HG02571 (cell line): ENCODE measurements around the gene AKR1C1.
"Not testable (repeated sequence)": the region's sequence is repeated elsewhere in the genome, so short reads cannot be mapped to it uniquely, and the experiment has no call there.

Experiments
- ATAC-seq: cut with Tn5 transposase; IDR thresholded peaks from one replicate; pipeline ENCODE4 v1.9.1; 2021; ENCODE audit warnings: mild to moderate bottlenecking, moderate library complexity; ENCODE audit not compliant: unreplicated experiment

Gene AKR1C1

DNA sequence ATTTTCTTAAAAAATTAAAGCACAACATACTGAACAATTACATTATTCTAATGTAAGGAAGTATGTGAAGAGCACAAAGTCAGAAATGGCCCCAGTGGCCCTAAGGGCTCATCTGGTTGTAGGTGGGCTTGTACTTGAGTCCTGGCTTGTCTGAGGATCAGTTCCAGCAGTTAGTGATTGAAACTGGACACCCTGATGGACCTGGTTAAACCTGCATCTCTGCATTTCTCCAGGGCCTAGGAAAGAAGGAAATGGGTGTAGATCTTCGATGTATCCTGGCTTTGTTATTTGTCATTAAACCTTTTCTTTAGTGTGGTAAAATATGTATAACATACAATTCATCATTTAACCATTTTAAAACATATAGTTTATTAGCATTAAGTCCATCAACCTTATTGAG is 50.2 kb downstream of the AKR1C1 start:
- ATAC-seq: no peak

GRCh38 chr10:5014200-5014910 is 51.1 kb downstream of the AKR1C1 start:
- not testable (repeated sequence) for ATAC-seq

GRCh38 chr10:5014936-5015335 is 51.7 kb downstream of the AKR1C1 start:
- ATAC-seq: no peak

GRCh38 chr10:5018134-5018533 is 54.9 kb downstream of the AKR1C1 start:
- no peak for ATAC-seq

DNA sequence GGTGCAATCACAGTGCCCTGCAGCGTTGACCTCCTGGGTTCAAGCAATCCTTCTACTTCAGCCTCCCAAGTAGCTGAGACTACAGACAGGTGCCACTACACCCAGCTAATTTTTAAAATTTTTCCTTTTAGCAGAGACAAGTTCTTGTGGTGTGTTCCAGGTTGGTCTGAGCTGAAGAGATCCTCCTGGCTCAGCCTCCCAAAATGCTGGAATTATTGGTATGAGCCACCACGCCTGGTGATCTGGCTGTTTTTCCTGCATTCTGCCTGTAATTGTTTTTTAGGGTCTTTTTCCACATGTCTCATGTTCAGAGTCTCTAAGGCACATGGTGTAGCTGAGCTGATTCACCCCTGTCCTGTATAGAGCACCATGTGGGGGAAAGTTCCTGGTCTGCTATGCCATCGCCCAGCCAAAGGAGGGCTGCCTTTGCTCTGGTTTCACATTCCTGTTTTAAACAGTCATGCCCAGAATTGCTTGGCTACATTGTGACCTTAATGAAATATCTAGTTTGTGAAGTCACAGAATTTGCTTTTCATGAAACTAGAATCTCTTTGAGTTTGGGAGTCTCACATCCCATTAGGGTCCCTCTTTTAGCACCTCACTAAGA is 55.6 kb downstream of the AKR1C1 start:
- ATAC-seq: not testable (repeated sequence)

- ATAC-seq: not testable (repeated sequence)
Observed at GRCh38 chr10:5019770-5020612, 56.8 kb downstream of the AKR1C1 start.

DNA sequence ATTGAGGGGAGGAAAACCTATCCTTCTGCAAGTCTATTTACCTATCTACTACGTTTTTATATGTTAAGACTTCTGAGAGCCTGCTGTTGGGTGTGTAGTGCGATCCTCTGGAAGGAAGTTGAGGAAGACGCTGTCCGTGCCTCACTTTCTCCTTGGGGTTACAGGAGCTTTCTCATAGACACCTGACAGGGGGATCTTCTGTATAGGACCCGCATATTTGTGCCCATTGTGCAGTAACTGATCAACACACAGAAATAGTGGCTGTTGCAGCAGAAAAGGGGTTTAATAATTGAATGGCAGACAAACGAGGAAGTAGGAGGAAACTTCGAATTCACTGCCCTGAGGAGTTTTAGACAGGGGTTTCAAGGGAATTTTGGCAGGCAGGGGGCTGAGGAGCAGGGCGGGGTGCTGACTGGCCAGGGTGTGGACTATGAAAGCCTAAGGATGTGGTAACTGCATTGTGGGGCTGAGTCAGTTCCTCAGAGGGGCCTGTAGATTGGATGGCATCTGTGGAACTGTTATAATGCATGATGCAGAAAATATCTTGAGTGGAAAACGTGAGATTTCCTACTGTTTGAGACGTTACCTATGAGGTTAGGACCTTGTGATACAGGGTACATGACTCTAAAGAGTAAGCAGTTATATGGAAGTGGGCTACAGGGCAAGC is 58.5 kb downstream of the AKR1C1 start:
- ATAC-seq: not testable (repeated sequence)

- ATAC-seq: no peak
Observed at GRCh38 chr10:5023177-5023805, 60.1 kb downstream of the AKR1C1 start.

DNA sequence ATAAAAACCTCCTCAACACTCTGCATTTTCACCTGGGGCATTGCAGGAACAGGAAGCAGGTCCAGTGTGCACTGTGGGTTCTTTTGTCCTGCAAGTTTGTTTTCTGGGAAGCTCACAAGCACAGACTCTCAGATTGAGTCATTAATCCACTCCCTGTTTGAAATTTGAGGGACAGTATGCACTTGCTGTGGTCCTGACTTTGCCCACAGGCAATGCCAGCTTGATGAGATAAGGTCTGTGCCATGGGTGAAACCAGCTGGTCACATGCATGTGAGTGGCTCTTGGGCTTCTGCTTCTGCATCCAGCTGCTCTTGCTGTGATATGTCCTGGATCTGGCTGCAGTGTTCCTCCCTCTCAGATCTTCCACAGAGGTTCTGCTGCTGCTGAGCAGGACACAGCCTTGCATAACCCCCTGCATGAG is 62.3 kb downstream of the AKR1C1 start:
- ATAC-seq: not testable (repeated sequence)

GRCh38 chr10:5030989-5031388 is 67.8 kb downstream of the AKR1C1 start:
- no peak for ATAC-seq

DNA sequence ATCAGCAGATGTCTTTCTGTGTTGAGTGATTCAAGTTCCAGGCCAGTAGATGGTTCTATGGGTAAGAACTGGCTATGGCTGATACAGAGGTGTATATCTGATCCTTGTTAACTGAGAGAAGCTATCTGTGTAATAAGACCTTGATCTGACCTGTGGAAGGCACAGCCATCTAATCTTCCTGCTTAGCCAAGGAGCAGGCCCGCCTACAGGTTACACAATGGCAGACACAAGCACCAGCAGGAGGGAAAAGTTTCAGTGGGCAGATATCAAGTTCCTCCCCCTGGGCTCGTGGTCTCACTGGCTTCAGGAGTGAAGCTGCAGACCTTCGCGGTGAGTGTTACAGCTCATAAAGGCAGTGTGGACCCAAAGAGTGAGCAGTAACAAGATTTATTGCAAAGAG is 68.4 kb downstream of the AKR1C1 start:
- ATAC-seq: not testable (repeated sequence)

DNA sequence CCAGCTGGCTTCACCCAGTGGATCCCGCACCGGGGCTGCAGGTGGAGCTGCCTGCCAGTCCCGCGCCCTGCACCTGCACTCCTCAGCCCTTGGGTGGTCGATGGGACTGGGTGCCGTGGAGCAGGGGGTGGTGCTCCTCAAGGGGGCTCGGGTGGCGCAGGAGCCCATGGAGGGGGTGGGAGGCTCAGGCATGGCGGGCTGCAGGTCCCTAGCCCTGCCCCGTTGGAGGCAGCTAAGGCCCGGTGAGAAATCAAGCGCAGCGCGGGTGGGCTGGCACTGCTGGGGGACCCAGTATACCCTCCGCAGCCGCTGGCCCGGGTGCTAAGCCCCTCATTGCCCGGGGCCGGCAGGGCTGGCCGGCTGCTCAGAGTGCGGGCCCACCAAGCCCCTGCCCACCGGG is 69.2 kb downstream of the AKR1C1 start:
- ATAC-seq: not testable (repeated sequence)
